HL-60 (cell line): ENCODE measurements around the gene CCDC197.

Source experiments
- GABPA ChIP-seq: IDR thresholded peaks from 2 replicates; pipeline ENCODE4 v1.6.1; 2012; ENCODE audit warnings: low read depth
- POLR2AphosphoS5 ChIP-seq: IDR thresholded peaks from 2 replicates; pipeline ENCODE4 v1.6.1; 2012; ENCODE audit warnings: low read depth
- REST ChIP-seq: IDR thresholded peaks from 2 replicates; pipeline ENCODE4 v1.6.1; 2012; ENCODE audit warnings: low read depth; ENCODE audit not compliant: insufficient replicate concordance
- TF ChIP-seq, protein P1 (sequence below): IDR thresholded peaks from one replicate; pipeline ENCODE4 v1.5.1; 2011; ENCODE audit warnings: low read length, control low read depth, inconsistent platforms; ENCODE audit not compliant: insufficient read depth

DNA sequence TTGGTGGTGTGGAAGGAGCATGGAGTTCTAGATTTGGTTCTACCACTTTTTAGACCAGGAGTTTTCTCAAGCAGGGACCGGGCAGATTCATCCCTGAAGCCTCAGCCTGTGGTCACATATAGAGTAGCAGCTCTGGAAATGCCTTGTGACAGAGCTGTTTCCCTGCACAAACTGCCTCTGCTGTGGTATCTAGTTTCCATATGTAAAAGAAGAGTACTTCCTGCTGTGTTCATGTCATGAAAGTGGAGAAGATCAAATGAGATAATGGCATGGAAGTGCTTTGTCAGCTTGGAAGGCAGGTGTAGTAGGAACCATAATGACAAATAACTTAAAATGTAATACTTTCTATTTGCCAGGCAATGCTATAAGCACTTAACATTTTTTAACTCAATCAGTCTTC lies 55.1 kb downstream of the CCDC197 start:
- no peak for TF ChIP-seq GABPA
- no peak for TF ChIP-seq POLR2AphosphoS5
- TF ChIP-seq, protein P1, sequence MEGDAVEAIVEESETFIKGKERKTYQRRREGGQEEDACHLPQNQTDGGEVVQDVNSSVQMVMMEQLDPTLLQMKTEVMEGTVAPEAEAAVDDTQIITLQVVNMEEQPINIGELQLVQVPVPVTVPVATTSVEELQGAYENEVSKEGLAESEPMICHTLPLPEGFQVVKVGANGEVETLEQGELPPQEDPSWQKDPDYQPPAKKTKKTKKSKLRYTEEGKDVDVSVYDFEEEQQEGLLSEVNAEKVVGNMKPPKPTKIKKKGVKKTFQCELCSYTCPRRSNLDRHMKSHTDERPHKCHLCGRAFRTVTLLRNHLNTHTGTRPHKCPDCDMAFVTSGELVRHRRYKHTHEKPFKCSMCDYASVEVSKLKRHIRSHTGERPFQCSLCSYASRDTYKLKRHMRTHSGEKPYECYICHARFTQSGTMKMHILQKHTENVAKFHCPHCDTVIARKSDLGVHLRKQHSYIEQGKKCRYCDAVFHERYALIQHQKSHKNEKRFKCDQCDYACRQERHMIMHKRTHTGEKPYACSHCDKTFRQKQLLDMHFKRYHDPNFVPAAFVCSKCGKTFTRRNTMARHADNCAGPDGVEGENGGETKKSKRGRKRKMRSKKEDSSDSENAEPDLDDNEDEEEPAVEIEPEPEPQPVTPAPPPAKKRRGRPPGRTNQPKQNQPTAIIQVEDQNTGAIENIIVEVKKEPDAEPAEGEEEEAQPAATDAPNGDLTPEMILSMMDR, result no peak
- no peak for TF ChIP-seq REST
